ENCODE measurements around the gene MED4. TPM values are rescaled to one million over a fixed set of nuclear protein-coding genes. Genes with fewer than 3 reads are reported as not detected.
A peak's percentile ranks its signal among the peaks of the same experiment; 100 is the strongest.

Gene MED4
- total RNA-seq, 1 experiment from 2014 or later, result 50.6 TPM

- Histone ChIP-seq H2BK5ac (ENCODE audit: insufficient read length, low read length) (no peak overlapping the region), H3K79me2 (ENCODE audit: insufficient read depth, low read length) (peaks cover 35% of the 10 kb centered on the region), H3K56ac (ENCODE audit: insufficient read length, low read depth, low read length) (no peak overlapping the region), H2BK120ac (ENCODE audit: low read depth, low read length, poor library complexity, severe bottlenecking) (no peak overlapping the region), H4K8ac (replicated peaks; ENCODE audit: insufficient read length, low read depth, low read length) (no peak overlapping the region), H2AFZ (ENCODE audit: low read length) (no peak overlapping the region), H2BK15ac (ENCODE audit: low read depth, low read length) (no peak overlapping the region), H4K5ac (ENCODE audit: insufficient read length, low read depth, low read length) (no peak overlapping the region), H3K79me1 (ENCODE audit: insufficient read depth, low read depth, low read length, poor library complexity, severe bottlenecking) (peaks cover 3% of the 10 kb centered on the region), H3K4ac (ENCODE audit: low read depth, low read length) (no peak overlapping the region), H2AK5ac (ENCODE audit: insufficient read length, low read length) (no peak overlapping the region), H3K14ac (ENCODE audit: insufficient read depth, low read length) (peak overlapping the region; percentile 94), H3K4me2 (ENCODE audit: insufficient read depth, insufficient read length, low read length) (peak overlapping the region; percentile 96), H4K91ac (ENCODE audit: insufficient read length, low read depth, low read length) (no peak overlapping the region), H3K4me1 (ENCODE audit: insufficient read depth, low read length) (peaks cover 2% of the 10 kb centered on the region; the same call in 1 of the 2 replicates), H3K18ac (ENCODE audit: insufficient read length, low read depth, low read length) (peak overlapping the region; percentile 89), H3K23ac (ENCODE audit: insufficient read length, low read depth, low read length) (no peak overlapping the region), H3K23me2 (ENCODE audit: insufficient read length, low read depth, low read length, poor library complexity, severe bottlenecking) (no peaks in the 10 kb centered on the region), H3K27me3 (ENCODE audit: insufficient read depth, low read length) (no peaks in the 10 kb centered on the region; the same call in 1 of the 2 replicates), H4K20me1 (ENCODE audit: control insufficient read depth, insufficient read depth, insufficient read length) (no peaks in the 10 kb centered on the region), H3T11ph (ENCODE audit: low read length) (no peak overlapping the region), H3K27ac (ENCODE audit: insufficient read length, low read depth, low read length) (no peak overlapping the region), H3K9ac (ENCODE audit: extremely low read depth, insufficient read length, low read length) (peak overlapping the region; percentile 94), H2BK20ac (ENCODE audit: low read depth, low read length, poor library complexity, severe bottlenecking) (no peak overlapping the region), H2BK12ac (ENCODE audit: insufficient read length, low read depth, low read length) (no peak overlapping the region), H3K9me3 (ENCODE audit: control insufficient read depth, low read depth, low read length) (no peaks in the 10 kb centered on the region)
- Mint-ChIP-seq H3K27me3 (ENCODE audit: low read depth) (no peaks in the 10 kb centered on the region), H3K9me3 (peaks cover 2 to 5% of the 10 kb centered on the region in 2 experiments; a peak in 2 of 5 replicates), H3K4me1 (peaks cover 32 to 36% of the 10 kb centered on the region in 2 experiments), H3K36me3 (ENCODE audit: insufficient read depth in 1 of 3, low read depth in 3 of 3) (peaks cover 0 to 4% (median 2%) of the 10 kb centered on the region in 3 experiments; a peak in 3 of 7 replicates), H3K4me3 (peak overlapping the region; percentile 98 to 99), H3K27ac (peak overlapping the region; percentile 88 to 99 (median 98); a peak in 6 of 7 replicates)
- no CpG with 5 or more reads among the region's 14 CpGs for WGBS (ENCODE audit: extremely low coverage, insufficient read length, low lambda C conversion rate)
- DNase-seq, result no peak
- TF ChIP-seq, protein P1, sequence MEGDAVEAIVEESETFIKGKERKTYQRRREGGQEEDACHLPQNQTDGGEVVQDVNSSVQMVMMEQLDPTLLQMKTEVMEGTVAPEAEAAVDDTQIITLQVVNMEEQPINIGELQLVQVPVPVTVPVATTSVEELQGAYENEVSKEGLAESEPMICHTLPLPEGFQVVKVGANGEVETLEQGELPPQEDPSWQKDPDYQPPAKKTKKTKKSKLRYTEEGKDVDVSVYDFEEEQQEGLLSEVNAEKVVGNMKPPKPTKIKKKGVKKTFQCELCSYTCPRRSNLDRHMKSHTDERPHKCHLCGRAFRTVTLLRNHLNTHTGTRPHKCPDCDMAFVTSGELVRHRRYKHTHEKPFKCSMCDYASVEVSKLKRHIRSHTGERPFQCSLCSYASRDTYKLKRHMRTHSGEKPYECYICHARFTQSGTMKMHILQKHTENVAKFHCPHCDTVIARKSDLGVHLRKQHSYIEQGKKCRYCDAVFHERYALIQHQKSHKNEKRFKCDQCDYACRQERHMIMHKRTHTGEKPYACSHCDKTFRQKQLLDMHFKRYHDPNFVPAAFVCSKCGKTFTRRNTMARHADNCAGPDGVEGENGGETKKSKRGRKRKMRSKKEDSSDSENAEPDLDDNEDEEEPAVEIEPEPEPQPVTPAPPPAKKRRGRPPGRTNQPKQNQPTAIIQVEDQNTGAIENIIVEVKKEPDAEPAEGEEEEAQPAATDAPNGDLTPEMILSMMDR (conservative IDR thresholded peaks at IDR 0.05), result no peak
Observed at GRCh38 chr13:48094404-48094780, 512 bp downstream of the MED4 start.
